PFSK-1 (cell line): ENCODE data around the gene XKRX.

Source experiments
- POLR2AphosphoS5 ChIP-seq: IDR thresholded peaks from 2 replicates; pipeline ENCODE4 v1.6.1; 2012; ENCODE audit warnings: low read depth, mild to moderate bottlenecking, control low read depth, low read length, moderate library complexity
- REST ChIP-seq, 2 experiments: IDR thresholded peaks; 2 replicates each; pipeline versions ENCODE4 v1.6.1 to v1.8.0; 2011 to 2012; ENCODE audit warnings: low read depth in 2 of 2, low read length in 2 of 2, control low read depth in 1 of 2, inconsistent platforms in 1 of 2, mild to moderate bottlenecking in 1 of 2, moderate library complexity in 1 of 2; ENCODE audit not compliant: insufficient read depth in 1 of 2

- TF ChIP-seq POLR2AphosphoS5: no peak
- no peak for TF ChIP-seq REST (IDR thresholded peaks at IDR 0.05; ENCODE audit: insufficient read depth in 1 of 2, low read depth in 2 of 2, low read length in 2 of 2)
These were observed 35.6 kb upstream of the XKRX start for GRCh38 chrX:100964362-100964761.
